Progenitor cell of endocrine pancreas (in vitro differentiated cells): ENCODE data around the gene LRRC8E. TPM values are rescaled to one million over a fixed set of nuclear protein-coding genes. Genes with fewer than 3 reads are reported as not detected.

Experiments
- DNase-seq: peaks from one replicate; pipeline ENCODE4 v3.0.0; 2021; ENCODE audit warnings: low spot score; ENCODE audit not compliant: unreplicated experiment
- H3K27ac Mint-ChIP-seq: 2 replicates; pipeline ENCODE4 v1.8.0; 2021; ENCODE audit warnings: mild to moderate bottlenecking, moderate library complexity, mixed read lengths
- H3K27me3 Mint-ChIP-seq: 2 replicates; pipeline ENCODE4 v1.8.0; 2021; ENCODE audit warnings: mixed read lengths
- H3K36me3 Mint-ChIP-seq: 2 replicates; pipeline ENCODE4 v1.8.0; 2022; ENCODE audit warnings: mixed read lengths; ENCODE audit not compliant: insufficient read depth
- H3K4me1 Mint-ChIP-seq: 2 replicates; pipeline ENCODE4 v1.8.0; 2021; ENCODE audit warnings: low read depth, mixed read lengths
- H3K4me3 Mint-ChIP-seq: 2 replicates; pipeline ENCODE4 v1.8.0; 2021; ENCODE audit warnings: low read depth, mild to moderate bottlenecking, moderate library complexity, mixed read lengths
- H3K9me3 Mint-ChIP-seq: 2 replicates; pipeline ENCODE4 v1.8.0; 2021; ENCODE audit warnings: low read depth, mixed read lengths
- CTCF ChIP-seq: fragments of 200-600 bp; sonication (generic); IDR thresholded peaks from one replicate; pipeline ENCODE4 v1.5.0; 2021; ENCODE audit warnings: antibody characterized with exemption, mild to moderate bottlenecking; ENCODE audit not compliant: unreplicated experiment
- total RNA-seq: library from RNA; stranded (reverse); gene quantifications from 2 replicates; pipeline ENCODE4 v1.2.1, GENCODE V29; 2021

Gene LRRC8E
- total RNA-seq, 1 donor from 2014 or later: 3.6 TPM

GRCh38 chr19:7911508-7912143 is 23.3 kb downstream of the LRRC8E start:
- Mint-ChIP-seq H3K4me1 (peaks cover 3% of the 10 kb centered on the region), H3K27ac (no peak overlapping the region), H3K27me3 (peaks cover 19% of the 10 kb centered on the region), H3K4me3 (no peak overlapping the region), H3K9me3 (no peaks in the 10 kb centered on the region), H3K36me3 (peaks cover 16% of the 10 kb centered on the region)
- DNase-seq: no peak
- no peak for TF ChIP-seq CTCF

DNA sequence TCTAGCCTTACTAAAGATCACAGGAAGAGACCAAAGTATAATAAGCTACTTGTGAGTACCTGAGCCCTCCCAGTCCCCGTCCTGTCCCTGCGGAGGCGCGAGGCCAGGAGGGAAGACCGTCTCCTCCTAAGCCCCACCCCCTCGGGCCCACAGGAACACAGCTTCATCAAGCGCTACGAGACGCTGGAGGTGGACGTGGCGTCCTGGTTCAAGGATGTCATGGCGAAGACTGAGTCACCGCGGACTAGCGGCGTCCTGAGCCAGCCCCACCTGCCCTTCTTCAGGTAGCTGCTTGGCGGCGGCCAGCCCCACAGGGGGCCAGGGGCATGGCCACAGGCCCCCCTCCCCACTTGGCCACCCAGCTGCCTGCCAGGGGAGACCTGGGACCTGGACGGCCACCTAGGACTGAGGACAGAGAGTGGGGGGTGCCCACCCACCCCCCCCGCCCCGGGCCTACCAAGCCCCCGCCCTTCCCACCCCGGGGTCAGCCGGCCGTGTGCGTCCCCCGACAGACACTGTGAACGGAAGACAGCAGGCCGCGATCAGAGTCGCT is 23.9 kb downstream of the LRRC8E start:
- peaks cover 4% of the 10 kb centered on the region for H3K4me1 Mint-ChIP-seq
- DNase-seq: no peak
- no peak overlapping the region for H3K27ac Mint-ChIP-seq
- peaks cover 16% of the 10 kb centered on the region for H3K36me3 Mint-ChIP-seq
- H3K9me3 Mint-ChIP-seq: no peaks in the 10 kb centered on the region
- TF ChIP-seq CTCF: no peak
- H3K27me3 Mint-ChIP-seq: peaks cover 23% of the 10 kb centered on the region
- H3K4me3 Mint-ChIP-seq: no peak overlapping the region

DNA sequence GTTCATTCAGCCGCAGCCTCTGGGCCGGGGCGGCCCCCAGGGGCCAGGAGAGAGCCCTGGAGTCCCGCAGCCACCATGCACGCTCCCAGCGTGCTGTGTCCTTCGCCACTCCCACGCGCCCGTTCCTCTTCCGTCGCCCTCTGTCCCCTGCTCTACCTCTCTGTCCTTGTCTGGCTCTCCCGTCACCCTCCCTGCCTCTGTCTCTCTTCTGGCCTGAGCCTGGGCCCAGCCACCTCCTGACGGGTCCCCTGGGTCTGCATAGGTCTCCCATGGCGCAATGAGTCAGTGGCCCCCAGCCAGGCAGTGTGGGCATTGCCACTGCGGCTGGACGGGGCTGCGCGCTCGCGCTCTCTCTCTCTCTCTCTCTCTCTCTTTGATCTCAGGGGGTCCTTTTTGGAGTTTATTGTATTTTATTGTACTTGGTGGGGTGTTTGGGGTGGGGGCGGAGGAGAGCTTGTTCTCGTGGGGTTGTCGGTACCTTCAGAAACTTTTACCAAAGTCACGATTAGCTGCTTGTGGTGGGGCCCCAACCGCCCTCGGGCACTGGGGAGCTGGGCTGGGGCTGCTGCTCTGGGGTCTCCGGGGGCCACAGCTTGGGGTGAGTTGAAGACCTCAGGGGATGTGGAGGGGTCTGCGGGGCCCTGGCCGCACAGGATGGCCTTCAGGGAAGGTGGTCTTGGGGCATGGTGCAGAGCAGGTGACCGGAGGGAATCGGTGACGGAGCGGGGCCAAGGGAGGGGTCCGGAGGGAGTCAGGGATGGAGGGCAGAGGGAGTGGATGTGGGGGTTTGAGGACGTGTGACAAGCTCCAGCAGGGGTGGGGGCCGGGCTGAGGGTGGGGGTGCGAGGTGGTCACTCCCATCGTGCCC is 24.6 kb downstream of the LRRC8E start:
- TF ChIP-seq CTCF: no peak
- Mint-ChIP-seq H3K4me1 (peaks cover 5% of the 10 kb centered on the region), H3K4me3 (no peak overlapping the region), H3K27me3 (peaks cover 25% of the 10 kb centered on the region), H3K27ac (no peak overlapping the region), H3K9me3 (no peaks in the 10 kb centered on the region), H3K36me3 (peaks cover 16% of the 10 kb centered on the region)
- DNase-seq: no peak

GRCh38 chr19:7913652-7914051 is 25.3 kb downstream of the LRRC8E start:
- Mint-ChIP-seq H3K36me3 (peaks cover 16% of the 10 kb centered on the region), H3K4me1 (peaks cover 6% of the 10 kb centered on the region), H3K4me3 (no peak overlapping the region), H3K9me3 (no peaks in the 10 kb centered on the region), H3K27me3 (peaks cover 31% of the 10 kb centered on the region), H3K27ac (no peak overlapping the region)
- TF ChIP-seq CTCF: no peak
- no peak for DNase-seq

DNA sequence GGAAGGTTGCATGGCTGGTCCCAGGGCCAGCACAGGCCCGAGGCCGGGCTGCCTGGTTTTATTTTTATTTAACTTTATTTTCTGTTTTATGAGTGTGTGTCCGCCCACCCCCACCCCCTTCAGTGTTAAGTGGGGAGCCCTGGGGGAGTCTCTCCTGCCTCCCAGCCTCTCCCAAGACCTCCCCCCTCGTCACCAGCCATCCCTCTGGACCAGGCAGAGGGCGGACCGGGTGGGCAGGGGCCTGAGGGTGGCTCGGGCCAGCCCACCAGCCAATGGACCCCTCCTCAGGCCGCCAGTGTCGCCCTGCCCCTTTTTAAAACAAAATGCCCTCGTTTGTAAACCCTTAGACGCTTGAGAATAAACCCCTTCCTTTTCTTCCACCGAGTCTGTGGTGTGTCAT is 25.8 kb downstream of the LRRC8E start:
- Mint-ChIP-seq H3K36me3 (peaks cover 16% of the 10 kb centered on the region), H3K27me3 (peaks cover 31% of the 10 kb centered on the region)
- TF ChIP-seq CTCF: no peak

More for the DNA sequence above, 25.8 kb downstream of the LRRC8E start:
- Mint-ChIP-seq H3K9me3 (no peaks in the 10 kb centered on the region), H3K4me1 (peaks cover 6% of the 10 kb centered on the region), H3K4me3 (no peak overlapping the region), H3K27ac (no peak overlapping the region)
- no peak for DNase-seq
